Keratinocyte (primary cell): ENCODE measurements around the gene DMD.

Source experiments
- EZH2 ChIP-seq: IDR thresholded peaks from one replicate; pipeline ENCODE4 v1.6.1; 2012; ENCODE audit warnings: inconsistent platforms, mild to moderate bottlenecking, low read length, moderate library complexity
- TF ChIP-seq, protein P1 (sequence below), 3 experiments: IDR thresholded peaks in 1 of 3; conservative IDR thresholded peaks in 1 of 3; optimal IDR thresholded peaks in 1 of 3; 2 replicates in 2 of 3; 3 replicates in 1 of 3; pipeline versions ENCODE3 to v1.5.1; 2011; ENCODE audit warnings: low read length in 3 of 3, mild to moderate bottlenecking in 3 of 3, moderate library complexity in 2 of 3, control low read depth in 1 of 3, inconsistent platforms in 1 of 3; ENCODE audit not compliant: insufficient read depth in 2 of 3; ENCODE audit errors: extremely low read depth in 1 of 3

DNA sequence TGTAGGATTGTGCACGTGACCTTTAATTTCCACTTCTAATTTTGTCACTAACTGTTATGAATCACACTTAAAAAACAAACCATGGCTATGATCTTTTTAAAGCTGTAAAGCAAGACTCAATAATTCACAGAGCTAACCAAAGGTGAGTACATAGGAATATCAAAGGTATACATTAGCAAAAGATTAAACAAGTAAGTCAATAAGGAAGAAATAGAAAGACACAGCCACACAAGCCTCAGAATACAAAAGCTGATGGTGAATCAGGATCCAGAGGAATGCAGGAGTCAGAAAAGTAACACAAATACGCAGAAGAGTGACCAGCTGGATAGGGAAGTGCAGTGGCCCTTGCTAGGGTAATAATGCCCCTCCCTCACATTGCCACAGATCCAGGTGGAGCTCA lies 943.6 kb downstream of the DMD start:
- TF ChIP-seq, protein P1, sequence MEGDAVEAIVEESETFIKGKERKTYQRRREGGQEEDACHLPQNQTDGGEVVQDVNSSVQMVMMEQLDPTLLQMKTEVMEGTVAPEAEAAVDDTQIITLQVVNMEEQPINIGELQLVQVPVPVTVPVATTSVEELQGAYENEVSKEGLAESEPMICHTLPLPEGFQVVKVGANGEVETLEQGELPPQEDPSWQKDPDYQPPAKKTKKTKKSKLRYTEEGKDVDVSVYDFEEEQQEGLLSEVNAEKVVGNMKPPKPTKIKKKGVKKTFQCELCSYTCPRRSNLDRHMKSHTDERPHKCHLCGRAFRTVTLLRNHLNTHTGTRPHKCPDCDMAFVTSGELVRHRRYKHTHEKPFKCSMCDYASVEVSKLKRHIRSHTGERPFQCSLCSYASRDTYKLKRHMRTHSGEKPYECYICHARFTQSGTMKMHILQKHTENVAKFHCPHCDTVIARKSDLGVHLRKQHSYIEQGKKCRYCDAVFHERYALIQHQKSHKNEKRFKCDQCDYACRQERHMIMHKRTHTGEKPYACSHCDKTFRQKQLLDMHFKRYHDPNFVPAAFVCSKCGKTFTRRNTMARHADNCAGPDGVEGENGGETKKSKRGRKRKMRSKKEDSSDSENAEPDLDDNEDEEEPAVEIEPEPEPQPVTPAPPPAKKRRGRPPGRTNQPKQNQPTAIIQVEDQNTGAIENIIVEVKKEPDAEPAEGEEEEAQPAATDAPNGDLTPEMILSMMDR (optimal IDR thresholded peaks at IDR 0.05 in 1 of 3, IDR thresholded peaks at IDR 0.05 in 1 of 3, conservative IDR thresholded peaks at IDR 0.05 in 1 of 3; ENCODE audit: extremely low read depth in 1 of 3, insufficient read depth in 2 of 3, low read length in 3 of 3), result no peak
- no peak for TF ChIP-seq EZH2
